Hippocampal formation (tissue), 2 donors: ENCODE data around the gene MAGED4.
"Not testable (repeated sequence)": the region's sequence is repeated elsewhere in the genome, so short reads cannot be mapped to it uniquely, and the experiment has no call there.

Source experiments
- DNase-seq, 2 donors: peaks; one replicate each; lab custom pipeline; 2025; lab: John Stamatoyannopoulos, UW

The MAGED4 gene, protein sequence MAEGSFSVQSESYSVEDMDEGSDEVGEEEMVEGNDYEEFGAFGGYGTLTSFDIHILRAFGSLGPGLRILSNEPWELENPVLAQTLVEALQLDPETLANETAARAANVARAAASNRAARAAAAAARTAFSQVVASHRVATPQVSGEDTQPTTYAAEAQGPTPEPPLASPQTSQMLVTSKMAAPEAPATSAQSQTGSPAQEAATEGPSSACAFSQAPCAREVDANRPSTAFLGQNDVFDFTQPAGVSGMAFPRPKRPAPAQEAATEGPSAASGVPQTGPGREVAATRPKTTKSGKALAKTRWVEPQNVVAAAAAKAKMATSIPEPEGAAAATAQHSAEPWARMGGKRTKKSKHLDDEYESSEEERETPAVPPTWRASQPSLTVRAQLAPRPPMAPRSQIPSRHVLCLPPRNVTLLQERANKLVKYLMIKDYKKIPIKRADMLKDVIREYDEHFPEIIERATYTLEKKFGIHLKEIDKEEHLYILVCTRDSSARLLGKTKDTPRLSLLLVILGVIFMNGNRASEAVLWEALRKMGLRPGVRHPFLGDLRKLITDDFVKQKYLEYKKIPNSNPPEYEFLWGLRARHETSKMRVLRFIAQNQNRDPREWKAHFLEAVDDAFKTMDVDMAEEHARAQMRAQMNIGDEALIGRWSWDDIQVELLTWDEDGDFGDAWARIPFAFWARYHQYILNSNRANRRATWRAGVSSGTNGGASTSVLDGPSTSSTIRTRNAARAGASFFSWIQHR

DNA sequence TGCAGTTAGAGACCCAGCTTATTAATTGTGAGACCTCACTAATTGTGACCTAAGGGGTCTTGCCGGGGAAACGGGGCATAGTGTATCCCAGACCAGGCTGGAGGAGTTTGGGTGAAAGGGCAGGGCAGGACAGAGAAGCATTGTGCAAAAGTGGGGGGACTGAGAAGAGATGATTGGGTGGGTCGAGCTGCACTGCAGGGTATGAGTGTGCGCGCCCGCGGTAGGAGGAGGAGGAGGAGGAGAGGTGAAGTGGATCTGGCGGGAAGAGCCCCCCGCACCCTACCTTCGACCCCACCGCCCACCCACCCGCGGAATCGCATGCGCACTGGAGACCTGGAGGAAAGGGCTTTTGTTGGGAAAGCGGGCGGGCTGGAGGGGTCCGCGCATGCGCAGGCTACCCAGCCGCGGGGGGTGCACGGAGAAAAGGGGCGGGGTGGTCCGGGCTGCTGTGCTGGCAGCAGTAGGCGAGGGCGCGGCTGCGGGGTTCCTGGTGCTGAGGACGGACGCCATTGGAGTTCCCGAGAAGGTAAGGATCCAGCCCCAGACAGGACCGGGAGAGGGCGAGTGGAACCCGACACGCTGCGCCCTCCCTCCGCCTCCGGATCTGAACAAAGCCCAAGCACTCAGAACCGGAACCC is at the start of gene MAGED4:
TSS of gene MAGED4 (plus strand) at position 449 of the 638 bp plus-strand sequence. CDS start 1,035 bp downstream, outside the sequence.
- DNase-seq: not testable (repeated sequence)

DNA sequence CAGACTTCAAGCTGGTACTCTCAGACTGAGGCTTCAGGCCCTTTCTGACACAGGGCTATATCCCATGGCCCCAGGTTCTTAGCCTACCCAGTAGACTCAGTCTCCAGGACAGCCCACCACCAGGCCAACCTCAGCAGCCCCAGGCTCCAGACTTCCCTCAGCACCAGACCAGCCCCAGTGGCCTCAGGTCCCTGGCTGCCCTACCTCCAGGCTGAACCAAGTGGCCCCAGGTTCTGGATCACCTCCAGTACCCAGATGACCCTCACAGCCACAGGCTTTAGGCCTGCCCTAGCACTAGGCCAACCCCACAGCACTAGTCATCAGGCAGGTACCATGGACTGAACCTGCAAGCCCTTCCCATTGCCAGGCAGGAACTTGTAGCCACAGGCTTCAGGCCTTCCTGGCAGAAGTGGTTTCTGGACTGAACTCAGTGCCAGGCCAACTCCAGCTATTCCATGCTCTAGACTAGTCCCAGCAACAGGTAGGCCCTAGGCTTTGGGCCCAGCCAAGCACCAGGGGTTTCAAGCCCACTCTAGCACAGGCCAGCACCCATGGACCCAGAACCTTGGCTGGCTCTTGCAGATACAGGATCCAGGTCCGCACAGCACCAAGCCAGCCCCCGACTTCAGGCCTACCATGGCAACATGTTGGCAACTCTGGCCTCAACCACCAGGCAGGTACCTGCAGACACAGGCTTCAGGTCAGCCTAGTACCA is 45.7 kb upstream of the MAGED4 start:
- DNase-seq: no peak

DNA sequence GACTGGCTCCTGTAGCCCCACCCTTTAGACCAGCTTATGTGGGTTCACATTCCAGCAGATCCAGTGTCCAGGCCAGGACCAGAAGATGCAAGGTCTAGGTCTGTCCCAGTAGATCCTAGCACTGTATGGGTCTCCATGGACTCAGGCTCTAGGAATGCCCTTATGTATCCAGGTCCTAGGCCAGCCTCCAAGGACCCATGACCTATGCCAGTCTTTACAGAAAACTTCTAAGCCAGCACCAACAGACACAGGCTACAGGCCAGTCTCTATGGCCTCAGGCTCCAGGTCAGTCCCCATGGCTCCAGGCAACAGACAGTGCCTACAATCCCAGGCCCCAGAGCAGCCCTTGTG is 45.2 kb upstream of the MAGED4 start:
- DNase-seq: no peak

- no peak for DNase-seq
These were observed 44.7 kb upstream of the MAGED4 start for GRCh38 chrX:52140020-52140419.

DNA sequence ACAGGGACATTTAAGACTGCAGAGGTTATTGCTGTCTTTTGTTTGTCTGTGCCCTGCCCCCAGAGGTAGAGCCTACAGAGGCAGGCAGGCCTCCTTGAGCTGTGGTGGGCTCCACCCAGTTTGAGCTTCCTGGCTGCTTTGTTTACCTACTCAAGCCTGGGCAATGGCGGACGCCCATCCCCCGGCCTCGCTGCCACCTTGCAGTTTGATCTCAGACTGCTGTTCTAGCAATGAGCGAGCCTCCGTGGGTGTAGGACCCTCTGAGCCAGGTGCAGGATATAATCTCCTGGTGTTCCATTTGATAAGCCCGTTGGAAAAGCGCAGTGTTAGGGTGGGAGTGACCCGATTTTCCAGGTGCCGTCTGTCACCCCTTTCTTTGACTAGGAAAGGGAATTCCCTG is 34.0 kb upstream of the MAGED4 start:
- not testable (repeated sequence) for DNase-seq

- DNase-seq: not testable (repeated sequence)
These were observed 24.5 kb upstream of the MAGED4 start for GRCh38 chrX:52160140-52160539.

- no peak for DNase-seq
These were observed 17.8 kb upstream of the MAGED4 start for GRCh38 chrX:52166840-52167239.

DNA sequence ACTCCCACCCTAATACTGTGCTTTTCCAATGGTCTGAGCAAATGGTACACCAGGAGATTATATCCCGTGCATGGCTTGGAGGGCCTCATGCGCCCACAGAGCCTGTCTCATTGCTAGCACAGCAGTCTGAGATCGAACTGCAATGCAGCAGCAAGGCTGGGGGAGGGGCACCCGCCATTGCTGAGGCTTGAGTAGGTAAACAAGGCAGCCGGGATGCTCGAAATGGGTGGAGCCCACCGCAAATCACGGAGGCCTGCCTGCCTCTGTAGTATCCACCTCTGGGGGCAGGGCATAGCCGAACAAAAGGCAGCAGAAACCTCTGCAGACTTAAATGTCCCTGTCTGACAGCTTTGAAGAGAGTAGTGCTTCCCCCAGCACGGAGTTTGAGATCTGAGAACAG is 13.6 kb upstream of the MAGED4 start:
- DNase-seq: not testable (repeated sequence)

- DNase-seq: not testable (repeated sequence)
These were observed 378 bp downstream of the MAGED4 start for GRCh38 chrX:52185078-52185453.

DNA sequence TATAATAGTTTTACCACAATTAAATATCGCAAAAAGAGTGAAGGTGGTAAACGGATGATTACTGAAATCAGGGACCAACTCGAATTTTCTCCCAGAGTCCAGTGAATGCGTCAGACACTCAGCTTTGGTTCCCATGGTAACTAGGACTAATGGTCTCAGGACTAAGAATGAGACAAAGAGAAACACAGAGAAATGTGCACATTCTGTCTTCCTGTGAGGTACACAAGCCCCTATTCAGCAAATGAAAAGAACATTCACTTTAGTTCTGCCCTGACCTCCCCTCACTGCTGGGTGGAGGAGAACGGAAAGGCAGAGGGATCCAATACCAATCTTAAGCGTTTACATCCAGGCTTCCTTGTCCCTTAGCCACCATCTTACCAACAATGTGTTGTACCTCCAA is 26.7 kb downstream of the MAGED4 start:
- DNase-seq: not testable (repeated sequence)

DNA sequence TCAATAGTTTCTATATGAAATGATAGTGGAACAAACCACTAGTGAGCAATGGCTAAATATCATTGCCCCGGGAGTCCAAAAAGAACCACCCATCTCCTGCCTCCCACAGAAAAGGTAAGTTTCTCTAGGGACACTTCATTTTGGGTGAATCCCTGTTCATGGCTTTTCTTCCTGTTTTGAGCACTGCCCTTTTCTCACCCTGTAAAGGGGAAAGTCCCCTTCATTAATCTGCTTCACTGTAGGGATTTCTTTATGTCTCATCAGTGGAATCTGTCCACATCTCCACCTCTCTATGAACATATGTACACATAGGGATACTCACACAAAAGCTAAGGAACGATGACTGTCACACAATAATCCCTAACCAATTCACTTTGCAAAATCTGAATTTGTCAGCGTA is 28.6 kb downstream of the MAGED4 start:
- no peak for DNase-seq

- no peak for DNase-seq
These were observed 31.9 kb downstream of the MAGED4 start for GRCh38 chrX:52216541-52216940.

DNA sequence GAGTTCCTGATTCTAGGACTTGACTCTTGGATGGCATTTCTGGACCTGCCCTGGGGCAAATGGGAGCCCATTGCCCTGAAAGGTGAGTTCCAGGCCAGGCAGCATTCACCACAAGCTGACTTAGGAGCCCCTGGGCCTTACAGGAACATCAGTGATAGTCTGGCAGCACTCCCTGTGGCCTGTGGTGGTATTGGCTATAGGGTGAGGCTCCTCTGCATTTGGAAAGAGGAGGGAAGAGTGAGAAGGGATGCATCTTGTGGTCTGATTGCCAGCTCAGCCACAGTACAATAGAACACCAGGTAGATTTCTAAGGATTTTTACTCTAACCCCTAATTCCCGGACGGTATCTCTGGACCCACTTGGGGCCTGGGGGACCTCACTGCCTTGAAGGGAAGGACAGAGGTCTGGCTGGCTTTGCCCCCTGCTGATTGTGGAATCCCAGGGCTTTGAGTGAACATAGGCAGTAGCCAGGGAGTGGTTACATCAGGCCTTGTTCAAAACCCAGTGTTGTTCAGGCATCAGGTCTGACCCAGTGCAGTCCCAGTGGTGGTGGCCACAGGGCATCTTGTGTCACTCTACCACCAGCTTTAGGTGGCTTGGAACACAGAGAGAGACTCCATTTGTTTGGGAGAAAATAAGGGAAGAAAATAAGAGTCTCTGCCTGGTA is 32.9 kb downstream of the MAGED4 start:
- DNase-seq: no peak

DNA sequence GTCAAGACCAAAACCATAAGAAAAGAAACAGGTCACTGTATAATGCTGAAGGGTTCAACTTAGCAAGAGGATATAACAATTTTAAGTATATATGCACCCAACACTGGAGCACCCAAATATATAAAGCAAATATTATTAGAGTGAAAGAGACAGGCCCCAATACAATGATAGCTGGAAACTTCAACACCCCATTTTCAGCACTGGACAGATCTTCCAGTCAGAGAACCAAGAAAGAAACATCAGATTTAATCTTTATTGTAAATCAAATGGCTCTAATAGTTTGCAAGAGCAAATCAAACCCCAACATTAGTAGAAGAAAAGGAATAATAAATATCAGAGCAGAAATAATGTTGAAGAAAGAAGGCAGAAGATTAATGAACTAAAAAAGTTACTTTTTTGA is 36.2 kb downstream of the MAGED4 start:
- no peak for DNase-seq
